GM12865 (cell line): Measurements from ENCODE around the gene CA7.

Experiments used
- DNase-seq: peaks from one replicate; pipeline ENCODE4 v3.0.0; 2010; ENCODE audit warnings: low read depth
- H3K4me3 ChIP-seq: 2 replicates; pipeline ENCODE4 v1.5.1; 2011; ENCODE audit warnings: mild to moderate bottlenecking, low read depth, low read length, control low read depth
- CTCF ChIP-seq: IDR thresholded peaks from 2 replicates; pipeline ENCODE4 v1.5.1; 2011; ENCODE audit warnings: low read length, control low read depth, low read depth, inconsistent platforms; ENCODE audit not compliant: insufficient read depth; ENCODE audit errors: missing control alignments

CA7 gene

GRCh38 chr16:66881014-66881417, 36.8 kb downstream of the CA7 start:
- H3K4me3 ChIP-seq: peak overlapping the region; percentile 72
- TF ChIP-seq CTCF: no peak
- DNase-seq: peak; percentile 33

GRCh38 chr16:66881560-66881959, 37.3 kb downstream of the CA7 start:
- no peak for DNase-seq
- no peak for TF ChIP-seq CTCF
- peak overlapping the region; percentile 72 for H3K4me3 ChIP-seq

- DNase-seq: no peak
- H3K4me3 ChIP-seq: no peak overlapping the region
- TF ChIP-seq CTCF: no peak
These were observed 37.8 kb downstream of the CA7 start for GRCh38 chr16:66881964-66882508.

- no peak overlapping the region for H3K4me3 ChIP-seq
- DNase-seq: no peak
- TF ChIP-seq CTCF: no peak
These were observed 38.5 kb downstream of the CA7 start for GRCh38 chr16:66882702-66883101.

GRCh38 chr16:66885491-66885890, 41.3 kb downstream of the CA7 start:
- H3K4me3 ChIP-seq: no peak overlapping the region
- DNase-seq: no peak
- TF ChIP-seq CTCF: no peak

- DNase-seq: no peak
- no peak for TF ChIP-seq CTCF
- no peak overlapping the region for H3K4me3 ChIP-seq
These were observed 42.1 kb downstream of the CA7 start for GRCh38 chr16:66886321-66886720.

- H3K4me3 ChIP-seq: no peak overlapping the region
- no peak for TF ChIP-seq CTCF
- DNase-seq: no peak
These were observed 42.7 kb downstream of the CA7 start for GRCh38 chr16:66886914-66887313.
